Uterus (tissue), 4 donors: ENCODE results near the gene LIMCH1. TPM values are rescaled to one million over a fixed set of nuclear protein-coding genes. Genes with fewer than 3 reads are reported as not detected.
"Not testable (repeated sequence)": the region's sequence is repeated elsewhere in the genome, so short reads cannot be mapped to it uniquely, and the experiment has no call there.

Experiments
- DNase-seq, 2 donors: peaks; one replicate each; pipeline ENCODE4 v3.0.0-alpha.2; 2019 to 2020
- H3K27ac ChIP-seq, 2 donors: fragments of 200-600 bp; sonication (generic); 1 replicate in 1 of 2; 2 replicates in 1 of 2; pipeline ENCODE4 v1.5.1; 2016 to 2018
- H3K27me3 ChIP-seq, 2 donors: fragments of 200-600 bp; sonication (generic); one replicate each; pipeline ENCODE4 v1.5.1; 2018 to 2019; ENCODE audit warnings: control low read depth in 1 of 2
- H3K36me3 ChIP-seq, 2 donors: fragments of 200-600 bp; sonication (generic); one replicate each; pipeline ENCODE4 v1.5.1; 2019; ENCODE audit warnings: control low read depth in 1 of 2
- H3K4me1 ChIP-seq, 2 donors: fragments of 200-600 bp; sonication (generic); one replicate each; pipeline ENCODE4 v1.5.1; 2018 to 2019; ENCODE audit warnings: control low read depth in 1 of 2
- H3K4me3 ChIP-seq, 2 donors: fragments of 200-600 bp; sonication (generic); 1 replicate in 1 of 2; 2 replicates in 1 of 2; pipeline ENCODE4 v1.5.1; 2018 to 2019; ENCODE audit warnings: mild to moderate bottlenecking in 1 of 2
- H3K9me3 ChIP-seq, 2 donors: fragments of 200-600 bp; sonication (generic); one replicate each; pipeline ENCODE4 v1.5.1; 2019; ENCODE audit warnings: control low read depth in 1 of 2
- CTCF ChIP-seq, 4 experiments: fragments of 200-600 bp in 2 of 4; fragments of 450-650 bp in 2 of 4; sonication (generic) in 2 of 4; IDR thresholded peaks; one replicate each; pipeline ENCODE4 v1.5.1; 2016 to 2019; ENCODE audit warnings: antibody characterized with exemption in 4 of 4, mild to moderate bottlenecking in 2 of 4, moderate library complexity in 1 of 4
- POLR2A ChIP-seq, 2 donors: fragments of 450-650 bp; IDR thresholded peaks; one replicate each; pipeline ENCODE4 v1.6.1; 2016; ENCODE audit warnings: antibody characterized with exemption in 2 of 2, mild to moderate bottlenecking in 1 of 2, moderate library complexity in 1 of 2
- intact Hi-C: fragments of 100-400 bp; cut with DNase I; formaldehyde crosslinking; loops from one replicate; pipeline ENCODE4 v1.15.1; 2023; ENCODE audit warnings: low total_unique reads
- total RNA-seq, 4 donors: library from RNA; depleted of rRNA in 3 of 4; stranded (reverse); fragments of >200 nt in 3 of 4; gene quantifications; one replicate each; pipeline versions ENCODE4 v1.1.0 to v1.2.4, GENCODE V29; 2014 to 2023
- donor health status: DM: yes; HTN: yes; CAD: no.

Gene LIMCH1
- total RNA-seq, 4 donors from 2014 or later = 12.9 to 49.5 (median 28.2) TPM

- Histone ChIP-seq H3K27ac (no peak overlapping the region), H3K9me3 (no peaks in the 10 kb centered on the region), H3K36me3 (no peaks in the 10 kb centered on the region), H3K4me1 (no peaks in the 10 kb centered on the region), H3K27me3 (no peaks in the 10 kb centered on the region), H3K4me3 (no peak overlapping the region)
- intact Hi-C loops = no loop called here
- TF ChIP-seq POLR2A (IDR thresholded peaks at IDR 0.05) (no peak), CTCF (IDR thresholded peaks at IDR 0.05) (no peak)
- no peak for DNase-seq
Observed at GRCh38 chr4:41734371-41734770, 196.4 kb downstream of the LIMCH1 start.

DNA sequence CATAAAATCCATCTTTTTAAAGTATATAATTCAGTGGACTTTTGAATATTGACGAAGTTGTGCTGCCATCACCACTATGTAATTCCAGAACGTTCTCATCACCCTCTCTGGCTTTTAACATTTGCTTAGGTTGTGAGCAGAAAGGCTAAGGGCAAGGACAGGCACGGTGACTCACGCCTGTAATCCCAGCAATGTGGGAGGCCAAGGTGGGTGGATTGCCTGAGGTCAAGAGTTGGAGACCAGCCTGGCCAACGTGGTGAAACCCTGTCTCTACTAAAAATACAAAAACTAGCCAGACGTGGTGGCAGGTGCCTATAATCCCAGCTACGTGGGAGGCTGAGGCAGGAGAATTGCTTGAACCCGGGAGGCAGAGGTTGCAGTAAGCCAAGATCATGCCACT, 199.5 kb downstream of the LIMCH1 start:
- H3K27ac ChIP-seq, H3K36me3 ChIP-seq, H3K4me1 ChIP-seq, H3K27me3 ChIP-seq, DNase-seq, H3K4me3 ChIP-seq, H3K9me3 ChIP-seq, intact Hi-C loops: not testable (repeated sequence)

DNA sequence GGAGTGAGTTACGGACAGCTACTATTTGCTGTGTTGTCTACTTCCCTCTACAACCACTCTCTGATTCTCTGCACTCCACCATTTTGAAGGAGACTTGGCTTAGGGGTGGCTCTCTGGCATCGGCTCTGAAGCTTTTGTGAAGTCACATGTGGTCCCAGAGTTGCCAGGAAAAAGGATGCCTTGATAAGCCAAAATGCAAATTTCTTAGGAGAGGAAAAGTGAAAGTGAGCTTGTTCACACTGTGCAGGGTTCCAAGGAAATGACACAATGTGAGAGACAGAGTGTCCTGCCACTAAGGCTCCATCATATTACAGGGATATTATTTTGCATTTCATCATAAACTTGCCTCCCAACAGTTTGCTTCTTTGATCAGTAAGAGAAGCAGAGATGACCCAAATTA, 203.4 kb downstream of the LIMCH1 start:
- H3K4me1 ChIP-seq = no peaks in the 10 kb centered on the region
- no peak for DNase-seq
- peaks cover 4 to 19% of the 10 kb centered on the region in 2 donors for H3K27me3 ChIP-seq
- no peak overlapping the region for H3K4me3 ChIP-seq
- H3K36me3 ChIP-seq = no peaks in the 10 kb centered on the region
- no peak overlapping the region for H3K27ac ChIP-seq
- intact Hi-C loops = no loop called here
- no peaks in the 10 kb centered on the region for H3K9me3 ChIP-seq
- TF ChIP-seq CTCF (IDR thresholded peaks at IDR 0.05) = no peak
- TF ChIP-seq POLR2A (IDR thresholded peaks at IDR 0.05) = no peak

GRCh38 chr4:41744572-41745291, 206.8 kb downstream of the LIMCH1 start:
- no peak overlapping the region for H3K4me3 ChIP-seq
- H3K36me3 ChIP-seq = no peaks in the 10 kb centered on the region
- TF ChIP-seq POLR2A (IDR thresholded peaks at IDR 0.05) (no peak), CTCF (IDR thresholded peaks at IDR 0.05) (no peak)
- H3K9me3 ChIP-seq = no peaks in the 10 kb centered on the region
- peaks cover 4 to 46% of the 10 kb centered on the region in 2 donors for H3K27me3 ChIP-seq
- H3K27ac ChIP-seq = no peak overlapping the region
- no peak for DNase-seq
- intact Hi-C loops = no loop called here
- H3K4me1 ChIP-seq = no peaks in the 10 kb centered on the region

- no peak for DNase-seq
- Histone ChIP-seq H3K4me3 (no peak overlapping the region), H3K27ac (no peak overlapping the region), H3K36me3 (no peaks in the 10 kb centered on the region), H3K27me3 (peaks cover 4 to 53% of the 10 kb centered on the region in 2 donors), H3K4me1 (no peaks in the 10 kb centered on the region), H3K9me3 (no peaks in the 10 kb centered on the region)
- intact Hi-C loops = no loop called here
- TF ChIP-seq POLR2A (IDR thresholded peaks at IDR 0.05) = no peak
- TF ChIP-seq CTCF (IDR thresholded peaks at IDR 0.05) = no peak
Observed at GRCh38 chr4:41745292-41746024, 207.5 kb downstream of the LIMCH1 start.
